K562 (cell line): Measurements from ENCODE around the gene MAN2A1. TPM values are rescaled to one million over a fixed set of nuclear protein-coding genes. Genes with fewer than 3 reads are reported as not detected.

Source experiments
- ATAC-seq: fragments of 200-7000 bp; cut with Tn5 transposase; 3 replicates; pipeline ENCODE4 v1.9.1; 2020; ENCODE audit warnings: moderate library complexity
- BruUV-seq: library from RNA; stranded (reverse); fragments of 400-500 nt; replicated peaks from 2 replicates; lab custom pipeline; 2021; lab: Mats Ljungman, UMichigan
- CTCF ChIA-PET: fragments of 300-600 bp; formaldehyde crosslinking; extraction: SDS; loops from one replicate; lab custom pipeline; 2021; ENCODE audit warnings: low intra/inter-chr PET ratio; lab: Yijun Ruan, JAX
- POLR2A ChIA-PET: fragments of 300-600, 350-650 bp; sonication (Branson Sonifier 250); formaldehyde crosslinking; extraction: SDS; loops from one replicate; lab custom pipeline; 2021; ENCODE audit warnings: antibody characterized with exemption, inconsistent platforms; lab: Yijun Ruan, JAX
- DNase-seq, 4 experiments: peaks; one replicate each; pipeline versions ENCODE4 v3.0.0 to v3.0.0-alpha.2; 2011 to 2018; ENCODE audit warnings: low spot score in 3 of 4, mixed read lengths in 3 of 4; ENCODE audit errors: extremely low read depth in 1 of 4
- FAIRE-seq: peaks from 2 replicates; lab custom pipeline; 2011; peaks lifted over from hg19 to GRCh38; lab: Jason Lieb, UNC
- H2AFZ ChIP-seq: 2 replicates; pipeline ENCODE4 v1.6.0; 2011; ENCODE audit warnings: low read depth, low read length, control low read depth, inconsistent platforms
- H3K27ac ChIP-seq: fragments of 200-600 bp; 3 replicates; pipeline ENCODE4 v1.8.0; 2011; ENCODE audit warnings: low read depth, mild to moderate bottlenecking, control low read depth, inconsistent platforms, low read length, moderate library complexity, mixed read lengths; ENCODE audit errors: extremely low read depth
- H3K27me3 ChIP-seq, 2 experiments: fragments of 300-600 bp in 1 of 2; 2 replicates in 1 of 2; 3 replicates in 1 of 2; pipeline versions ENCODE4 v1.6.0 to v1.8.0; 2011; ENCODE audit warnings: inconsistent platforms in 2 of 2, low read length in 2 of 2, mild to moderate bottlenecking in 1 of 2, mixed read lengths in 1 of 2, moderate library complexity in 1 of 2; ENCODE audit not compliant: control insufficient read depth in 2 of 2, insufficient read depth in 2 of 2
- H3K36me3 ChIP-seq: fragments of 300-600 bp; 3 replicates; pipeline ENCODE4 v1.8.0; 2011; ENCODE audit warnings: mild to moderate bottlenecking, low read length, inconsistent platforms; ENCODE audit not compliant: control insufficient read depth, insufficient read depth
- H3K4me1 ChIP-seq, 2 experiments: fragments of 200-600 bp in 1 of 2; replicated peaks in 1 of 2; 2 replicates in 1 of 2; 3 replicates in 1 of 2; pipeline versions ENCODE4 v1.5.1 to v1.8.0; 2011; ENCODE audit warnings: inconsistent platforms in 2 of 2, low read length in 2 of 2, mild to moderate bottlenecking in 1 of 2, mixed read lengths in 1 of 2, moderate library complexity in 1 of 2; ENCODE audit not compliant: control insufficient read depth in 2 of 2, insufficient read depth in 2 of 2
- H3K4me2 ChIP-seq: 2 replicates; pipeline ENCODE4 v1.6.1; 2011; ENCODE audit warnings: low read length, control low read depth, inconsistent platforms, mixed read lengths; ENCODE audit not compliant: insufficient read depth
- H3K4me3 ChIP-seq: fragments of 200-600 bp; sonication (generic), shearing (Covaris generic); 2 replicates; pipeline ENCODE4 v1.5.1; 2016; ENCODE audit warnings: control low read depth, inconsistent platforms
- H3K79me2 ChIP-seq: fragments of 200-600 bp; 3 replicates; pipeline ENCODE4 v1.8.0; 2011; ENCODE audit warnings: low read length, inconsistent platforms; ENCODE audit not compliant: control insufficient read depth, insufficient read depth
- H3K9ac ChIP-seq, 2 experiments: 2 replicates each; pipeline versions ENCODE4 v1.6.0 to v1.6.1; 2011; ENCODE audit warnings: low read depth in 2 of 2, low read length in 2 of 2, control low read depth in 1 of 2, inconsistent platforms in 1 of 2, mild to moderate bottlenecking in 1 of 2, mixed read lengths in 1 of 2; ENCODE audit not compliant: insufficient read depth in 1 of 2
- H3K9me1 ChIP-seq: one replicate; pipeline ENCODE4 v1.6.0; 2011; ENCODE audit warnings: inconsistent platforms, mild to moderate bottlenecking, low read length, moderate library complexity; ENCODE audit not compliant: control insufficient read depth, insufficient read depth
- H3K9me3 ChIP-seq: replicated peaks from 2 replicates; pipeline ENCODE4 v1.5.1; 2011; ENCODE audit warnings: low read depth, low read length, inconsistent platforms; ENCODE audit not compliant: control insufficient read depth, insufficient read depth
- H4K20me1 ChIP-seq: replicated peaks from 2 replicates; pipeline ENCODE4 v1.6.1; 2011; ENCODE audit warnings: low read length, inconsistent platforms, mixed read lengths; ENCODE audit not compliant: control insufficient read depth, insufficient read depth
- HNRNPLL ChIP-seq: fragments of 200-400 bp; formaldehyde crosslinking; IDR thresholded peaks from 2 replicates; pipeline ENCODE4 v1.6.1; 2017; ENCODE audit warnings: low read length, low read depth, mild to moderate bottlenecking; ENCODE audit not compliant: poor library complexity, severe bottlenecking
- NCOA1 ChIP-seq: fragments of 450-650 bp; IDR thresholded peaks from 2 replicates; pipeline ENCODE4 v1.6.1; 2016; ENCODE audit warnings: low read depth
- PHB2 ChIP-seq: fragments of 450-650 bp; IDR thresholded peaks from 2 replicates; pipeline ENCODE4 v1.6.1; 2017; ENCODE audit warnings: low read depth
- SAFB ChIP-seq: fragments of 200-400 bp; formaldehyde crosslinking; IDR thresholded peaks from 2 replicates; pipeline ENCODE4 v1.6.1; 2017; ENCODE audit warnings: low read depth, low read length, borderline replicate concordance
- U2AF1 ChIP-seq: fragments of 200-400 bp; formaldehyde crosslinking; optimal IDR thresholded peaks from 2 replicates; pipeline ENCODE3; 2017; ENCODE audit warnings: mild to moderate bottlenecking, low read depth, low read length, moderate library complexity
- WGBS: fragments of 100-300 bp; shearing (Covaris generic); methylation state at CpG from one replicate; pipeline ENCODE4 v1.1.6; 2016; ENCODE audit warnings: low coverage, mixed read lengths; ENCODE audit not compliant: insufficient coverage; ENCODE audit errors: missing lambda C conversion rate; 5-methylcytosine and 5-hydroxymethylcytosine counted together
- in situ Hi-C: fragments of 300-500 bp; cut with MboI; formaldehyde crosslinking; loops from 4 replicates; pipeline ENCODE4 v1.15.0; 2018; ENCODE audit warnings: inconsistent platforms, mixed read lengths
- intact Hi-C: fragments of 100-400 bp; cut with micrococcal nuclease; formaldehyde crosslinking; loops from 2 replicates; pipeline ENCODE4 v1.14.2; 2022
- polyA plus RNA-seq, 8 experiments: library from polyadenylated mRNA; depleted of rRNA in 4 of 8; stranded (reverse) in 5 of 8; unstranded in 3 of 8; fragments of >200 nt; fragmentation: Nextera tagmentation in 2 of 8; fragmentation: Illumina TruSeq in 1 of 8; extraction: Ambion mirVana in 2 of 8; extraction: Trizol in 1 of 8; gene quantifications; 2 replicates each; pipeline versions ENCODE4 v1.2.1 to v1.2.3, GENCODE V29; 2011 to 2014; ENCODE audit warnings: inconsistent platforms in 1 of 8, missing spikeins in 1 of 8
- total RNA-seq, 7 experiments: library from RNA; depleted of rRNA in 6 of 7; stranded (reverse); fragments of >200 nt in 6 of 7; fragmentation: Illumina TruSeq in 2 of 7; extraction: Trizol in 2 of 7; gene quantifications; 2 replicates each; pipeline versions ENCODE4 v1.2.1 to v1.2.3, GENCODE V29; 2011 to 2021; ENCODE audit warnings: low replicate concordance in 1 of 7
- TF ChIP-seq, protein P1 (sequence below): fragments of 450-650 bp; IDR thresholded peaks from 2 replicates; pipeline ENCODE4 v1.6.1; 2017; ENCODE audit warnings: mild to moderate bottlenecking, moderate library complexity

Gene MAN2A1
- total and polyA plus RNA-seq, 9 of the 15 experiments (the other 6 are each of a cell fraction or from before 2014, with no cell fraction given): 5.2 to 32.0 (median 19.8) TPM

DNA sequence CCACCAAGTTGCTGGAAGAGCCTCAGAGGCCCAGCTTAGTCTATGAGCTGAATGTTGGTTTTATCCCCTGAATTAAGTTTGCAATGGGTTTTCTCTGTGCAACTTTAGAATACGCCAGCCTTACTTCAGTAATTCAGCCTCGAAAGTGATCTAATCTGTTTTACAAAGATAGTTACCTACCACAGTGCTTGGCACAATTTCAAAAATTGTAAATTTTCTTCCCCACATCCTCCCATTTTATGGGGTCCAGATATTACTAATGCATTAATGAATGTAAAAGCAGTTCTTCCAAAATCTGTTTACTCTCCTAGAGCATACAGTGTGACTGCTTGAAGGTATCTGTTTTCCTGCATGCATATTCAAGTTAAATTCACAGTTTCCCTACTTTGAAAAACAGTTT is 172.6 kb downstream of the MAN2A1 start:
- intact Hi-C loops (no loop called here), in situ Hi-C loops (no loop called here)
- no peaks in the 10 kb centered on the region; a peak in 2 of 5 replicates for H3K4me1 ChIP-seq
- no peak overlapping the region for H3K4me2 ChIP-seq
- no peak overlapping the region for H2AFZ ChIP-seq
- H3K27ac ChIP-seq: no peak overlapping the region
- no peak for TF ChIP-seq PHB2
- TF ChIP-seq, protein P1, sequence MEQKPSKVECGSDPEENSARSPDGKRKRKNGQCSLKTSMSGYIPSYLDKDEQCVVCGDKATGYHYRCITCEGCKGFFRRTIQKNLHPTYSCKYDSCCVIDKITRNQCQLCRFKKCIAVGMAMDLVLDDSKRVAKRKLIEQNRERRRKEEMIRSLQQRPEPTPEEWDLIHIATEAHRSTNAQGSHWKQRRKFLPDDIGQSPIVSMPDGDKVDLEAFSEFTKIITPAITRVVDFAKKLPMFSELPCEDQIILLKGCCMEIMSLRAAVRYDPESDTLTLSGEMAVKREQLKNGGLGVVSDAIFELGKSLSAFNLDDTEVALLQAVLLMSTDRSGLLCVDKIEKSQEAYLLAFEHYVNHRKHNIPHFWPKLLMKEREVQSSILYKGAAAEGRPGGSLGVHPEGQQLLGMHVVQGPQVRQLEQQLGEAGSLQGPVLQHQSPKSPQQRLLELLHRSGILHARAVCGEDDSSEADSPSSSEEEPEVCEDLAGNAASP: no peak
- TF ChIP-seq U2AF1: no peak
- TF ChIP-seq NCOA1: no peak
- TF ChIP-seq HNRNPLL: no peak
- TF ChIP-seq SAFB: no peak
- POLR2A ChIA-PET: interaction anchor here (1.2 kb wide), 1 partner anchor 13 kb away, joined by 3 read pairs; no protein-coding TSS in a partner anchor
- 100% methylated on average over 2 of the region's 2 CpGs for WGBS
- H3K9me1 ChIP-seq: no peaks in the 10 kb centered on the region
- ATAC-seq: no peak
- H3K4me3 ChIP-seq: no peak overlapping the region
- H3K36me3 ChIP-seq: peaks cover 65% of the 10 kb centered on the region
- CTCF ChIA-PET: no interaction called here
- no peak for FAIRE-seq
- H3K79me2 ChIP-seq: no peaks in the 10 kb centered on the region
- DNase-seq: no peak
- H3K9me3 ChIP-seq: no peaks in the 10 kb centered on the region
- H4K20me1 ChIP-seq: no peaks in the 10 kb centered on the region
- H3K27me3 ChIP-seq: no peaks in the 10 kb centered on the region
- H3K9ac ChIP-seq: no peak overlapping the region
- no TSS peak for BruUV-seq
